Progenitor cell of endocrine pancreas (in vitro differentiated cells): ENCODE data around the gene DMRTB1. TPM values are rescaled to one million over a fixed set of nuclear protein-coding genes. Genes with fewer than 3 reads are reported as not detected.

Experiments used
- DNase-seq: peaks from one replicate; pipeline ENCODE4 v3.0.0; 2021; ENCODE audit warnings: low spot score; ENCODE audit not compliant: unreplicated experiment
- H3K27ac Mint-ChIP-seq: 2 replicates; pipeline ENCODE4 v1.8.0; 2021; ENCODE audit warnings: mild to moderate bottlenecking, moderate library complexity, mixed read lengths
- H3K27me3 Mint-ChIP-seq: 2 replicates; pipeline ENCODE4 v1.8.0; 2021; ENCODE audit warnings: mixed read lengths
- H3K36me3 Mint-ChIP-seq: 2 replicates; pipeline ENCODE4 v1.8.0; 2022; ENCODE audit warnings: mixed read lengths; ENCODE audit not compliant: insufficient read depth
- H3K4me1 Mint-ChIP-seq: 2 replicates; pipeline ENCODE4 v1.8.0; 2021; ENCODE audit warnings: low read depth, mixed read lengths
- H3K4me3 Mint-ChIP-seq: 2 replicates; pipeline ENCODE4 v1.8.0; 2021; ENCODE audit warnings: low read depth, mild to moderate bottlenecking, moderate library complexity, mixed read lengths
- H3K9me3 Mint-ChIP-seq: 2 replicates; pipeline ENCODE4 v1.8.0; 2021; ENCODE audit warnings: low read depth, mixed read lengths
- total RNA-seq: library from RNA; stranded (reverse); gene quantifications from 2 replicates; pipeline ENCODE4 v1.2.1, GENCODE V29; 2021
- TF ChIP-seq, protein P1 (sequence below): fragments of 200-600 bp; sonication (generic); IDR thresholded peaks from one replicate; pipeline ENCODE4 v1.5.0; 2021; ENCODE audit warnings: antibody characterized with exemption, mild to moderate bottlenecking; ENCODE audit not compliant: unreplicated experiment

The DMRTB1 gene
- total RNA-seq, 1 donor from 2014 or later = not detected

DNA sequence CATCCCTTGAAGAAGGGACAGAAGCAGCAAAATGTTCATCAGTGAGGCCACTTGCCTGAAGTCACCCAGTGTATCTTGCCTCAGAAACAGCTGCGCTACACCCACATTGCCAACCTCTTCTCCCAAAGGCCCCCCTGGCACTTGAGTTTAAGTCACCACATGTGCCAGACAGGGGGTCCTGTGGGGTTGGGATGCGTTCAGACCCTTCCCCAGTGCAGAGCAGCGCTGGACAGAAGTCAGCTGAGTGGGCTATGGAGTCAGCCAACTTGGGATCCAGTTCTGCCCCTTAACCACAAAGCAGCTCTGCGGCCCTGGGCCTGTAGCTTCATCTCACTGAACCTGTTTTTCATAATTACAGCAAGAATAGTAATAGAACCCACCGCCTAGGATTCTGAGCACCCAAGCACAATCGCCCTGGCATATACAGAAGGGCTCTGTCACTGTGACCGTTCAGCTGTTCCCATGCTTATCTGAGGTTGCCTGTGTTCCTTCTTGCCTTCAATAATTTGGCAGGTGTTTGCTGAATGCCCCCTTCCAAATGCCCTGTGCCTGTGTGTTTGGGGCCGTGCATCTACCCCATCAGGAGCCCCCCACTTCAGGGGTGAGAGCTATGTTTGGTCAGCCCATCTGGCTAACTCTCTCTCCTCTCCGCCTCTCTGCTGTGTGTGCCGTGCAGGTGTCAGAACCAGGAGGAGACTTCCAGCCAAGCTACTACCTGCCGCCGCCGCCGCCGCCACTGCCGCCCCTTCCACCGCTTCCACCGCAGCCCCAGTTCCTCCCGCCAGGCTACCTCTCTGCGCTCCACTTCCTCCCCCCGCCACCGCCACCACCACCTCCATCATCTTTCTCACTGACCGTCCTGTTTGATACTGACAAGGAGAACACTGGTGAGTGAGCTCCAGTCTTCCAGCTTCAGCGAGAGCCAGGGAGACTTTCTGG lies 5.0 kb downstream of the DMRTB1 start:
- no peaks in the 10 kb centered on the region for H3K4me1 Mint-ChIP-seq
- H3K9me3 Mint-ChIP-seq = no peaks in the 10 kb centered on the region
- peaks cover 12% of the 10 kb centered on the region for H3K27me3 Mint-ChIP-seq
- no peaks in the 10 kb centered on the region for H3K36me3 Mint-ChIP-seq
- TF ChIP-seq, protein P1, sequence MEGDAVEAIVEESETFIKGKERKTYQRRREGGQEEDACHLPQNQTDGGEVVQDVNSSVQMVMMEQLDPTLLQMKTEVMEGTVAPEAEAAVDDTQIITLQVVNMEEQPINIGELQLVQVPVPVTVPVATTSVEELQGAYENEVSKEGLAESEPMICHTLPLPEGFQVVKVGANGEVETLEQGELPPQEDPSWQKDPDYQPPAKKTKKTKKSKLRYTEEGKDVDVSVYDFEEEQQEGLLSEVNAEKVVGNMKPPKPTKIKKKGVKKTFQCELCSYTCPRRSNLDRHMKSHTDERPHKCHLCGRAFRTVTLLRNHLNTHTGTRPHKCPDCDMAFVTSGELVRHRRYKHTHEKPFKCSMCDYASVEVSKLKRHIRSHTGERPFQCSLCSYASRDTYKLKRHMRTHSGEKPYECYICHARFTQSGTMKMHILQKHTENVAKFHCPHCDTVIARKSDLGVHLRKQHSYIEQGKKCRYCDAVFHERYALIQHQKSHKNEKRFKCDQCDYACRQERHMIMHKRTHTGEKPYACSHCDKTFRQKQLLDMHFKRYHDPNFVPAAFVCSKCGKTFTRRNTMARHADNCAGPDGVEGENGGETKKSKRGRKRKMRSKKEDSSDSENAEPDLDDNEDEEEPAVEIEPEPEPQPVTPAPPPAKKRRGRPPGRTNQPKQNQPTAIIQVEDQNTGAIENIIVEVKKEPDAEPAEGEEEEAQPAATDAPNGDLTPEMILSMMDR = no peak
- DNase-seq = no peak
- no peak overlapping the region for H3K27ac Mint-ChIP-seq
- no peak overlapping the region for H3K4me3 Mint-ChIP-seq

DNA sequence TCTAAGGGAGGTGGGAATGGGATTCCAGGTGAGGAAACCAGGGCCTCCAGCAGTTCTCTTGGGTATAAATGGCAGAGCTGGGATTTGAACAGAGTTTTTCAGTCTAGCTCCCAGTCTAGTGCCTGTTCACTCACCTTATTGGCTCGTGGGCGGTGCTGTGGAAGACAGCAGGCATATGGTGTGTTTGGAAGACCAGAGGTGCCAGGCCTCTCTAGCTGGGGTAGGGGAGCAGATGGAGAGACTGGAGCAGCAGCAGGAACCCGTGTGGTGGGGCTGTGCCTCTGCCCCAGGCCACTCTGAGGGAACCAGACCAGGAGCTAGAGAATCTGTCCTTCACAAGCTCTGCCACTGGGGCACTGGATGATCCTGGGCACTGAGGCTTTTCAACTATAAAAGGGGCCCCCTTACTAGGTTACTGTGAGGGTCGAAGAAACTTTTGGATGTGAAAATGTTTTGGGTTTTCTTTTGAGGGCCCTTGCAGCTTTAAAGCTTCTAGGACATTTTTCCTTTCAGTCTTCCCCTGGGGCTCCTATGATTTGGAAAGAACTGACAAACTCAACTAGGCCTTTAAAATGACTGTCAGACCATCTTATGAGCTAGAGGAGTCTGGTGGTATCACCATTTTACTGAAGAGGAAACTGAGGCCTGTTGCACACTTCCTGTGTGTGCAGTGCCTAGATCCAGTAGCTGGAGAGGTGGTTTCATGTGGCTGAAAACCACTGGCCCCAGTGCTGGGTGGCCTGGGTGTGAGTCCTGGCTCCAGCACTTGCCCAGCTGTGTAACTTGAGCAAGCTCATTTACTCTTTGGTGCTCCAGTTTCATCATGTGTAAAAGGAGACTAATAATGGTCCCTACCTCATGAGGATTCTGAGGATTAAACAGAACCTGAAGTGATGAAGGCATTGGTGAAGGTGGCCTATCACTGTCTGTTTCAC lies 6.1 kb downstream of the DMRTB1 start:
- TF ChIP-seq, protein P1 = no peak
- H3K9me3 Mint-ChIP-seq = no peaks in the 10 kb centered on the region

DNA sequence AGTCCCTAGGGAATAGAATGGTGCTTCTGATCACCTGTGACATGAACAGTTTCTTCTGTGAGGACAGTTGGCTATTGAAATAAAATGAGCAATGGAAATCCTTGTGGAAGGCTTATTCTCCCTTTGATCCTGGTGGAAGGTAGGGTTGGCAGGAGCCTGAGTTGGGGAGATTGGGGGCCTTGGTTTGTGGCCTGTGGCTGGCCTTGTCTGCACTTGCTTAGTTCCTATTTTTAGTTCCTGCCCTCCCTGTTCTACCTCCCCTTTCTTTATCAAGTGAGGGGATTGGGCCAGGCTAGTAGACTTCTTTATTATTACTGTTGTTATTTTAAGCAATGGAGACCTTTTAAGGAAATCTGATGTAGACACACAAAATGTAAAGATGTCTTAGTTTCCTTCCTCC lies 8.2 kb downstream of the DMRTB1 start:
- no peaks in the 10 kb centered on the region for H3K4me1 Mint-ChIP-seq

More for the DNA sequence above, 6.1 kb downstream of the DMRTB1 start:
- Mint-ChIP-seq H3K27ac (no peak overlapping the region), H3K36me3 (no peaks in the 10 kb centered on the region), H3K4me1 (no peaks in the 10 kb centered on the region), H3K4me3 (no peak overlapping the region), H3K27me3 (peaks cover 13% of the 10 kb centered on the region)
- DNase-seq = no peak

DNA sequence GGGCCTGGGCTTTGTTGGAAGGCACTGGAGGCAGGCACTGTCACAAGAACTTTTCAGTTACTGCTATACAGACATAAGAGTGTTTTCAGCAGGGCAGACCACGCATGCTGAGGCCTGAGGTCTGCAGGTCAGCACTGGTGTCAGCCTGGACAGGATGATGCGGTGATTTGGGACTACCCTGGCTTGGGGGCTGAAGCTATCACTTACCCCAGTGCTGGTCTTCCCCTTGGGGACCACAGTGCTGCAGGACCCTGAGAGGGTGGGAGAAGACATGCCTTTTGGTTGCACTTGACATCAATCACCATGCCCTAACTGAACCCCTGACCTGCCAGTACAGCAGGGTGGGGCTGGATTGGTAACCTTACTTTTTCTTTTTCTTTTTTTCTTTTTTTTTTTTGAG lies 9.2 kb downstream of the DMRTB1 start:
- DNase-seq = no peak
- Mint-ChIP-seq H3K4me3 (no peak overlapping the region), H3K27me3 (peaks cover 21% of the 10 kb centered on the region), H3K27ac (no peak overlapping the region), H3K9me3 (no peaks in the 10 kb centered on the region), H3K36me3 (no peaks in the 10 kb centered on the region), H3K4me1 (no peaks in the 10 kb centered on the region)
- TF ChIP-seq, protein P1 = no peak

More for the DNA sequence above, 8.2 kb downstream of the DMRTB1 start:
- no peak overlapping the region for H3K27ac Mint-ChIP-seq
- no peaks in the 10 kb centered on the region for H3K9me3 Mint-ChIP-seq
- TF ChIP-seq, protein P1 = no peak
- no peak overlapping the region for H3K4me3 Mint-ChIP-seq
- peaks cover 24% of the 10 kb centered on the region for H3K27me3 Mint-ChIP-seq
- no peak for DNase-seq
- no peaks in the 10 kb centered on the region for H3K36me3 Mint-ChIP-seq

DNA sequence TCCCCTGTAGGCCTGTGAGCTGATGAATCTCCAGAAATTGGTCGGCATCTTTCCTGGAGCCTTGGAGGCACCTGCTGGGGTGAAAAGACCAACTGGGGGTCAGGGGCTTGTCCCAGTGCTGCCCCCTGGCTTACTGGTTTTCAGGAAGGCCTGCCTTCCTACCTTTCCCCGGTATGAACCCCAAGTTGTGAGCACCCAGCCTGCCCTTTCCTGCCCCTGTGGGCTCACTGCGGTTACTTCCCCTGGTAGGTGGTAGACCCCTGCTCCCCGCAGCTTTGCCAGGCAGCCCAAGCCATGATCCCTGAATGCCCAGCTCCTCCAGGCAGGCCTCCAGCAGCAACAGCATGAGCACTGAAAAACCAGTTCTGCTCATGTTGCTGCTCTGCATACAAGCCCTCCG lies 10.2 kb downstream of the DMRTB1 start:
- Mint-ChIP-seq H3K36me3 (no peaks in the 10 kb centered on the region), H3K4me3 (no peak overlapping the region), H3K27me3 (peaks cover 21% of the 10 kb centered on the region), H3K4me1 (no peaks in the 10 kb centered on the region), H3K9me3 (no peaks in the 10 kb centered on the region), H3K27ac (no peak overlapping the region)
- TF ChIP-seq, protein P1 = no peak
- no peak for DNase-seq
